Endothelial cell of umbilical vein (primary cell): ENCODE results near the gene CLDN2. TPM values are rescaled to one million over a fixed set of nuclear protein-coding genes. Genes with fewer than 3 reads are reported as not detected.

ENCODE experiments used
- BruUV-seq: library from RNA; stranded (reverse); fragments of 400-500 nt; replicated peaks from 2 replicates; lab custom pipeline; 2021; lab: Mats Ljungman, UMichigan
- CTCF ChIA-PET: fragments of 300-600, 350-600 bp; sonication (Branson Sonifier 250); formaldehyde crosslinking; loops from one replicate; lab custom pipeline; 2021; ENCODE audit warnings: antibody characterized with exemption, inconsistent platforms; lab: Charles Lee
- POLR2A ChIA-PET: fragments of 300-600, 350-600 bp; sonication (Branson Sonifier 250); formaldehyde crosslinking; loops from one replicate; lab custom pipeline; 2021; ENCODE audit warnings: antibody characterized with exemption, inconsistent platforms; lab: Charles Lee
- DNase-seq: peaks from one replicate; pipeline ENCODE4 v3.0.0-alpha.2; 2011; ENCODE audit warnings: low read depth, low spot score
- FAIRE-seq: peaks from 2 replicates; lab custom pipeline; 2011; peaks lifted over from hg19 to GRCh38; lab: Jason Lieb, UNC
- H2AFZ ChIP-seq: 2 replicates; pipeline ENCODE4 v1.6.0; 2012; ENCODE audit warnings: low read depth, low read length, control low read depth, inconsistent platforms
- H3K27ac ChIP-seq: 2 replicates; pipeline ENCODE4 v1.5.1; 2011; ENCODE audit warnings: low read depth, mild to moderate bottlenecking, control low read depth, low read length, moderate library complexity; ENCODE audit not compliant: insufficient read depth
- H3K27me3 ChIP-seq, 2 experiments: 2 replicates each; pipeline versions ENCODE4 v1.6.0 to v1.6.1; 2011; ENCODE audit warnings: low read length in 2 of 2, mixed read lengths in 1 of 2; ENCODE audit not compliant: control insufficient read depth in 2 of 2, insufficient read depth in 2 of 2
- H3K36me3 ChIP-seq, 2 experiments: 2 replicates in 1 of 2; 3 replicates in 1 of 2; pipeline ENCODE4 v1.5.1; 2011; ENCODE audit warnings: low read length in 2 of 2, mild to moderate bottlenecking in 1 of 2, moderate library complexity in 1 of 2; ENCODE audit not compliant: control insufficient read depth in 2 of 2, insufficient read depth in 2 of 2; ENCODE audit errors: extremely low read depth in 1 of 2
- H3K4me1 ChIP-seq: 3 replicates; pipeline ENCODE4 v1.5.1; 2011; ENCODE audit warnings: mild to moderate bottlenecking, low read length; ENCODE audit not compliant: control insufficient read depth, insufficient read depth; ENCODE audit errors: extremely low read depth
- H3K4me2 ChIP-seq: 2 replicates; pipeline ENCODE4 v1.6.1; 2011; ENCODE audit warnings: low read length, control low read depth, mixed read lengths; ENCODE audit not compliant: insufficient read depth
- H3K4me3 ChIP-seq, 3 experiments: fragments of 200-600 bp in 1 of 3; sonication (generic), shearing (Covaris generic) in 1 of 3; replicated peaks in 1 of 3; 2 replicates each; pipeline ENCODE4 v1.5.1; 2011 to 2016; ENCODE audit warnings: control low read depth in 3 of 3, low read length in 3 of 3, mild to moderate bottlenecking in 2 of 3, inconsistent platforms in 1 of 3, low read depth in 1 of 3, moderate library complexity in 1 of 3; ENCODE audit not compliant: insufficient read depth in 1 of 3
- H3K79me2 ChIP-seq: 2 replicates; pipeline ENCODE4 v1.6.0; 2012; ENCODE audit warnings: low read length, inconsistent platforms; ENCODE audit not compliant: control insufficient read depth, insufficient read depth
- H3K9ac ChIP-seq: replicated peaks from 2 replicates; pipeline ENCODE3; 2011; ENCODE audit warnings: low read length, control low read depth; ENCODE audit not compliant: insufficient read depth; ENCODE audit errors: extremely low read depth
- H3K9me1 ChIP-seq: replicated peaks from 3 replicates; pipeline ENCODE4 v1.6.0; 2011; ENCODE audit warnings: mild to moderate bottlenecking, low read length; ENCODE audit not compliant: control insufficient read depth, insufficient read depth; ENCODE audit errors: extremely low read depth
- H3K9me3 ChIP-seq: replicated peaks from 2 replicates; pipeline ENCODE4 v1.5.1; 2012; ENCODE audit warnings: low read length, inconsistent platforms; ENCODE audit not compliant: control insufficient read depth, insufficient read depth
- H4K20me1 ChIP-seq: replicated peaks from 2 replicates; pipeline ENCODE3; 2011; ENCODE audit warnings: mild to moderate bottlenecking, low read length; ENCODE audit not compliant: control insufficient read depth, insufficient read depth; ENCODE audit errors: extremely low read depth
- CTCF ChIP-seq, 2 donors: IDR thresholded peaks; 1 replicate in 1 of 2; 2 replicates in 1 of 2; pipeline ENCODE4 v1.5.1; 2011; ENCODE audit warnings: low read length in 2 of 2, mild to moderate bottlenecking in 2 of 2, moderate library complexity in 2 of 2, control low read depth in 1 of 2, inconsistent platforms in 1 of 2, low read depth in 1 of 2; ENCODE audit not compliant: insufficient read depth in 1 of 2; ENCODE audit errors: extremely low read depth in 1 of 2
- EZH2 ChIP-seq: IDR thresholded peaks from 2 replicates; pipeline ENCODE4 v1.6.1; 2012; ENCODE audit warnings: borderline replicate concordance, low read depth, mild to moderate bottlenecking, moderate library complexity, low read length, inconsistent platforms; ENCODE audit not compliant: severe bottlenecking
- FOS ChIP-seq: IDR thresholded peaks from 2 replicates; pipeline ENCODE4 v1.6.1; 2011; ENCODE audit warnings: mild to moderate bottlenecking, low read length, moderate library complexity, borderline replicate concordance; ENCODE audit not compliant: insufficient read depth
- GATA2 ChIP-seq: IDR thresholded peaks from 2 replicates; pipeline ENCODE4 v1.7.0; 2011; ENCODE audit warnings: low read depth, mild to moderate bottlenecking, moderate library complexity, mixed read lengths, low read length; ENCODE audit not compliant: insufficient read length, insufficient read depth
- JUN ChIP-seq: IDR thresholded peaks from 2 replicates; pipeline ENCODE4 v1.6.1; 2011; ENCODE audit warnings: borderline replicate concordance, low read depth; ENCODE audit not compliant: insufficient read length, insufficient read depth
- MAX ChIP-seq: IDR thresholded peaks from 2 replicates; pipeline ENCODE4 v1.6.1; 2011; ENCODE audit not compliant: insufficient read depth, insufficient read length
- MYC ChIP-seq: IDR thresholded peaks from one replicate; pipeline ENCODE4 v1.6.1; 2011; ENCODE audit warnings: mild to moderate bottlenecking, low read depth, low read length
- POLR2A ChIP-seq: IDR thresholded peaks from 2 replicates; pipeline ENCODE4 v1.6.1; 2012; ENCODE audit warnings: low read depth, mild to moderate bottlenecking, control low read depth, low read length
- POLR2AphosphoS5 ChIP-seq: IDR thresholded peaks from 2 replicates; pipeline ENCODE4 v1.6.1; 2012; ENCODE audit warnings: low read depth, mild to moderate bottlenecking, control low read depth, low read length, moderate library complexity; ENCODE audit not compliant: insufficient read depth
- dilution Hi-C: fragments of 300-500 bp; cut with MboI; formaldehyde crosslinking; loops from one replicate; pipeline ENCODE4 v1.15.0; 2019; ENCODE audit warnings: low sequenced_read_pairs; ENCODE audit not compliant: extremely low pct_ligation_motif_present
- intact Hi-C: fragments of 100-400 bp; cut with micrococcal nuclease; formaldehyde crosslinking; loops from one replicate; pipeline ENCODE4 v1.10.0; 2022
- polyA plus RNA-seq, 4 experiments: library from polyadenylated mRNA; depleted of rRNA in 3 of 4; stranded (reverse) in 3 of 4; unstranded in 1 of 4; fragments of >200 nt; gene quantifications; 2 replicates each; pipeline versions ENCODE4 v1.2.1 to v1.2.3, GENCODE V29; 2011 to 2012; ENCODE audit warnings: missing spikeins in 1 of 4
- total RNA-seq: library from RNA; stranded (reverse); gene quantifications from 2 replicates; pipeline ENCODE4 v1.2.3, GENCODE V29; 2021

Gene CLDN2
- total and polyA plus RNA-seq, 2 donors (not counting 3 experiments of a cell fraction or from before 2014, with no cell fraction given), result not detected

- Histone ChIP-seq H3K4me3 (no peak overlapping the region), H3K36me3 (peaks cover 0 to 2% of the 10 kb centered on the region in 2 experiments), H4K20me1 (no peaks in the 10 kb centered on the region), H3K4me1 (no peaks in the 10 kb centered on the region), H3K9me3 (no peaks in the 10 kb centered on the region), H2AFZ (no peak overlapping the region), H3K27me3 (no peaks in the 10 kb centered on the region), H3K79me2 (no peaks in the 10 kb centered on the region), H3K9ac (no peak overlapping the region), H3K27ac (no peak overlapping the region), H3K4me2 (no peak overlapping the region), H3K9me1 (no peaks in the 10 kb centered on the region)
- intact Hi-C loops (no loop called here), dilution Hi-C loops (no loop called here)
- FAIRE-seq, result no peak
- ChIA-PET CTCF (interaction anchor here (0.6 to 7.3 kb wide), 14 partner anchors 11 to 104 kb away, joined by 3 to 121 read pairs (median 3); partner anchors contain the start of gene RIPPLY1), POLR2A (interaction anchor here (0.5 kb wide), 1 partner anchor 674 kb away, joined by 3 read pairs; no protein-coding TSS in a partner anchor)
- no peak for TF ChIP-seq MYC
- peak in 1 of 2 donors; percentile 12 for TF ChIP-seq CTCF (IDR thresholded peaks at IDR 0.05; ENCODE audit: extremely low read depth in 1 of 2, insufficient read depth in 1 of 2, low read depth in 1 of 2, low read length in 2 of 2)
- BruUV-seq, result no TSS peak
- peak; percentile 30 for DNase-seq
Observed at GRCh38 chrX:106959901-106960300, 39.7 kb downstream of the CLDN2 start.

GRCh38 chrX:106963111-106963510, 42.9 kb downstream of the CLDN2 start:
- no TSS peak for BruUV-seq
- POLR2A ChIA-PET, result no interaction called here
- H3K9ac ChIP-seq, result no peak overlapping the region
- no peak overlapping the region for H3K4me2 ChIP-seq
- CTCF ChIA-PET, result interaction anchor here (1.3 to 7.3 kb wide), 2 partner anchors 70 to 89 kb away, joined by 3 to 121 read pairs; no protein-coding TSS in a partner anchor
- H3K4me1 ChIP-seq, result no peaks in the 10 kb centered on the region
- intact Hi-C loops (no loop called here), dilution Hi-C loops (no loop called here)
- H3K36me3 ChIP-seq, result peaks cover 0 to 2% of the 10 kb centered on the region in 2 experiments
- FAIRE-seq (no peak), DNase-seq (no peak)
- H3K4me3 ChIP-seq, result no peak overlapping the region
- no peaks in the 10 kb centered on the region for H3K9me1 ChIP-seq
- no peak overlapping the region for H2AFZ ChIP-seq
- TF ChIP-seq CTCF (IDR thresholded peaks at IDR 0.05; ENCODE audit: extremely low read depth in 1 of 2, insufficient read depth in 1 of 2, low read depth in 1 of 2, low read length in 2 of 2), result no peak
- no peak for TF ChIP-seq MYC
- no peak for TF ChIP-seq EZH2
- TF ChIP-seq POLR2A, result no peak
- no peak for TF ChIP-seq POLR2AphosphoS5
- TF ChIP-seq JUN, result no peak
- no peak for TF ChIP-seq GATA2
- no peak for TF ChIP-seq FOS
- no peak for TF ChIP-seq MAX
- no peaks in the 10 kb centered on the region for H3K9me3 ChIP-seq
- H3K27me3 ChIP-seq, result no peaks in the 10 kb centered on the region
- H3K79me2 ChIP-seq, result no peaks in the 10 kb centered on the region
- no peaks in the 10 kb centered on the region for H4K20me1 ChIP-seq
- H3K27ac ChIP-seq, result no peak overlapping the region
